Testis (tissue), 2 donors: ENCODE results near the gene NFKBIE.

Source experiments
- CTCF ChIP-seq, 3 experiments: fragments of 450-650 bp in 2 of 3; fragments of 200-600 bp in 1 of 3; sonication (generic) in 1 of 3; IDR thresholded peaks; one replicate each; pipeline ENCODE4 v1.5.1; 2016 to 2019; ENCODE audit warnings: antibody characterized with exemption in 3 of 3, mild to moderate bottlenecking in 2 of 3, moderate library complexity in 1 of 3
- POLR2A ChIP-seq: fragments of 450-650 bp; IDR thresholded peaks from one replicate; pipeline ENCODE4 v1.6.1; 2017; ENCODE audit warnings: antibody characterized with exemption, mild to moderate bottlenecking, moderate library complexity

GRCh38 chr6:44272529-44272928 lies 7.2 kb upstream of the NFKBIE start:
- TF ChIP-seq CTCF (IDR thresholded peaks at IDR 0.05), result no peak
- no peak for TF ChIP-seq POLR2A
